GM19238 (cell line): ENCODE results near the gene PRR20G.
"Not testable (repeated sequence)": the region's sequence is repeated elsewhere in the genome, so short reads cannot be mapped to it uniquely, and the experiment has no call there.

Experiments used
- DNase-seq: peaks from one replicate; pipeline ENCODE4 v3.0.0; 2011; ENCODE audit warnings: low spot score; ENCODE audit not compliant: insufficient read length

Gene PRR20G

GRCh38 chr3:127299276-127299675 is 11.4 kb upstream of the PRR20G start:
- no peak for DNase-seq

- no peak for DNase-seq
These were observed 9.1 kb upstream of the PRR20G start for GRCh38 chr3:127296959-127297358.

- DNase-seq: no peak
These were observed 8.3 kb upstream of the PRR20G start for GRCh38 chr3:127296166-127296565.

- not testable (repeated sequence) for DNase-seq
These were observed 5.8 kb upstream of the PRR20G start for GRCh38 chr3:127293650-127294049.

- no peak for DNase-seq
These were observed 3.8 kb upstream of the PRR20G start for GRCh38 chr3:127291611-127292010.

- no peak for DNase-seq
These were observed 3.3 kb upstream of the PRR20G start for GRCh38 chr3:127291114-127291513.

GRCh38 chr3:127289706-127290575 is 2.1 kb upstream of the PRR20G start:
- DNase-seq: no peak

- DNase-seq: no peak
These were observed 1.3 kb upstream of the PRR20G start for GRCh38 chr3:127288921-127289705.

- DNase-seq: no peak
These were observed 497 bp upstream of the PRR20G start for GRCh38 chr3:127288343-127288742.

- DNase-seq: no peak
These were observed 1.2 kb downstream of the PRR20G start for GRCh38 chr3:127286571-127287140.

- DNase-seq: no peak
These were observed 3.6 kb downstream of the PRR20G start for GRCh38 chr3:127284258-127284657.

GRCh38 chr3:127277561-127277960 is 10.3 kb downstream of the PRR20G start:
- no peak for DNase-seq

- DNase-seq: no peak
These were observed 10.9 kb downstream of the PRR20G start for GRCh38 chr3:127276995-127277394.

GRCh38 chr3:127276396-127276795 is 11.4 kb downstream of the PRR20G start:
- no peak for DNase-seq

- no peak for DNase-seq
These were observed 12.5 kb downstream of the PRR20G start for GRCh38 chr3:127275287-127275781.

- DNase-seq: no peak
These were observed 13.6 kb downstream of the PRR20G start for GRCh38 chr3:127274200-127274760.

GRCh38 chr3:127273206-127273605 is 14.6 kb downstream of the PRR20G start:
- no peak for DNase-seq

- DNase-seq: no peak
These were observed 21.7 kb downstream of the PRR20G start for GRCh38 chr3:127266186-127266585.

- DNase-seq: no peak
These were observed 22.3 kb downstream of the PRR20G start for GRCh38 chr3:127265581-127265981.

- no peak for DNase-seq
These were observed 22.9 kb downstream of the PRR20G start for GRCh38 chr3:127264794-127265514.

- no peak for DNase-seq
These were observed 23.6 kb downstream of the PRR20G start for GRCh38 chr3:127264292-127264691.
